Uterus (tissue), 2 donors: ENCODE data around the gene HELB.

Source experiments
- POLR2A ChIP-seq, 2 donors: fragments of 450-650 bp; IDR thresholded peaks; one replicate each; pipeline ENCODE4 v1.6.1; 2016; ENCODE audit warnings: antibody characterized with exemption in 2 of 2, mild to moderate bottlenecking in 1 of 2, moderate library complexity in 1 of 2
- TF ChIP-seq, protein P1 (sequence below), 4 experiments: fragments of 200-600 bp in 2 of 4; fragments of 450-650 bp in 2 of 4; sonication (generic) in 2 of 4; IDR thresholded peaks; one replicate each; pipeline ENCODE4 v1.5.1; 2016 to 2019; ENCODE audit warnings: antibody characterized with exemption in 4 of 4, mild to moderate bottlenecking in 2 of 4, moderate library complexity in 1 of 4

DNA sequence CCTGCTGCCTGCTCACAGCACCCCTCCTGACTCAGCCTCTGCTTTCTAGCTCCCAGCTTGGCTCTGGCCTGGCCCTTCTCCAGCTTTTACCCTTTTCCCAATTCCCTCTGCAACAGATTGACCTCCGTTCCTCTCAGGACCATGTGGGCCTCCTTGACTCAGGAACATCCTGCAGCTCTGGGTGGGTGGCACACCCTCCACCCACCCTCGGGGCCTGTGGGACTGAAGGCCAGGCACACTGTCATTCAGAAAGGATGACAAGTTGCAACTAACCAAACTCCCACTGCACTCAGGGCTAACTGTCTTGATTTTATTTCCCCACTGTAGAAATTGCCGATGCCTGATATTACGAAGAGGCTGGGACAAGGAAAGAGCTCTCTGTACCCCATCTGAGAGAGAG, 59.4 kb downstream of the HELB start:
- TF ChIP-seq POLR2A (IDR thresholded peaks at IDR 0.05): no peak
- TF ChIP-seq, protein P1, sequence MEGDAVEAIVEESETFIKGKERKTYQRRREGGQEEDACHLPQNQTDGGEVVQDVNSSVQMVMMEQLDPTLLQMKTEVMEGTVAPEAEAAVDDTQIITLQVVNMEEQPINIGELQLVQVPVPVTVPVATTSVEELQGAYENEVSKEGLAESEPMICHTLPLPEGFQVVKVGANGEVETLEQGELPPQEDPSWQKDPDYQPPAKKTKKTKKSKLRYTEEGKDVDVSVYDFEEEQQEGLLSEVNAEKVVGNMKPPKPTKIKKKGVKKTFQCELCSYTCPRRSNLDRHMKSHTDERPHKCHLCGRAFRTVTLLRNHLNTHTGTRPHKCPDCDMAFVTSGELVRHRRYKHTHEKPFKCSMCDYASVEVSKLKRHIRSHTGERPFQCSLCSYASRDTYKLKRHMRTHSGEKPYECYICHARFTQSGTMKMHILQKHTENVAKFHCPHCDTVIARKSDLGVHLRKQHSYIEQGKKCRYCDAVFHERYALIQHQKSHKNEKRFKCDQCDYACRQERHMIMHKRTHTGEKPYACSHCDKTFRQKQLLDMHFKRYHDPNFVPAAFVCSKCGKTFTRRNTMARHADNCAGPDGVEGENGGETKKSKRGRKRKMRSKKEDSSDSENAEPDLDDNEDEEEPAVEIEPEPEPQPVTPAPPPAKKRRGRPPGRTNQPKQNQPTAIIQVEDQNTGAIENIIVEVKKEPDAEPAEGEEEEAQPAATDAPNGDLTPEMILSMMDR (IDR thresholded peaks at IDR 0.05): no peak
